ENCODE results near the gene PLPPR4. TPM values are rescaled to one million over a fixed set of nuclear protein-coding genes. Genes with fewer than 3 reads are reported as not detected.
A peak's percentile ranks its signal among the peaks of the same experiment; 100 is the strongest.
"Not testable (repeated sequence)": the region's sequence is repeated elsewhere in the genome, so short reads cannot be mapped to it uniquely, and the experiment has no call there.

The PLPPR4 gene
- total and polyA plus RNA-seq, 2 donors from 2014 or later, result 0.09 to 0.45 TPM

DNA sequence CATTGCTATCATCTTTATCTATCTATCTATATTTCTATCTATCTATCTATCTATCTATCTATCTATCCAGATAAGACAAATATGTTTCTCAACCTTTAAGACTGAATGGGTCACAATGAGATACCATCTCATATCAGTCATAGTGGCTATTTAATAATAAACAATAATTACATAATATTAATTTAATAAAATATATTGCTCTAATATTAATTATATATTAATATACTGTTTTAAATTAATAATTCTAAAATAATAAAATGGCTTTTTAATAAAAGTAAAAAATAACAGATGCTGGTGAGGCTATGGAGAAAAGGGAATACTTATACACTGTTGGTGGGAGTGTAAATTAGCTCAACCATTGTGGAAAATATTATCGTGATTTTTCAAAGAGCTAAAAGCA, 13.0 kb upstream of the PLPPR4 start:
- DNase-seq, result no peak
- intact Hi-C loops (cut with DNase I), result no loop called here
- Histone ChIP-seq H3K4me3 (ENCODE audit: low read length in 3 of 3) (no peak overlapping the region), H3K9ac (ENCODE audit: low read length in 3 of 3) (no peak overlapping the region), H3K27ac (ENCODE audit: low read depth in 2 of 2, low read length in 2 of 2) (no peak overlapping the region), H3K36me3 (ENCODE audit: control insufficient read depth in 2 of 3, insufficient read depth in 3 of 3, low read length in 3 of 3) (no peaks in the 10 kb centered on the region), H3K4me1 (ENCODE audit: control insufficient read depth in 2 of 3, insufficient read depth in 2 of 3, low read depth in 1 of 3, low read length in 3 of 3) (no peaks in the 10 kb centered on the region), H3K27me3 (ENCODE audit: control insufficient read depth, insufficient read depth, low read length) (no peaks in the 10 kb centered on the region), H3K9me3 (ENCODE audit: control insufficient read depth in 2 of 3, insufficient read depth in 1 of 3, low read length in 3 of 3) (peaks cover 0 to 2% (median 0%) of the 10 kb centered on the region in 3 donors)
- peak; percentile 60 for FAIRE-seq
- TF ChIP-seq, protein P1, sequence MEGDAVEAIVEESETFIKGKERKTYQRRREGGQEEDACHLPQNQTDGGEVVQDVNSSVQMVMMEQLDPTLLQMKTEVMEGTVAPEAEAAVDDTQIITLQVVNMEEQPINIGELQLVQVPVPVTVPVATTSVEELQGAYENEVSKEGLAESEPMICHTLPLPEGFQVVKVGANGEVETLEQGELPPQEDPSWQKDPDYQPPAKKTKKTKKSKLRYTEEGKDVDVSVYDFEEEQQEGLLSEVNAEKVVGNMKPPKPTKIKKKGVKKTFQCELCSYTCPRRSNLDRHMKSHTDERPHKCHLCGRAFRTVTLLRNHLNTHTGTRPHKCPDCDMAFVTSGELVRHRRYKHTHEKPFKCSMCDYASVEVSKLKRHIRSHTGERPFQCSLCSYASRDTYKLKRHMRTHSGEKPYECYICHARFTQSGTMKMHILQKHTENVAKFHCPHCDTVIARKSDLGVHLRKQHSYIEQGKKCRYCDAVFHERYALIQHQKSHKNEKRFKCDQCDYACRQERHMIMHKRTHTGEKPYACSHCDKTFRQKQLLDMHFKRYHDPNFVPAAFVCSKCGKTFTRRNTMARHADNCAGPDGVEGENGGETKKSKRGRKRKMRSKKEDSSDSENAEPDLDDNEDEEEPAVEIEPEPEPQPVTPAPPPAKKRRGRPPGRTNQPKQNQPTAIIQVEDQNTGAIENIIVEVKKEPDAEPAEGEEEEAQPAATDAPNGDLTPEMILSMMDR (IDR thresholded peaks at IDR 0.05; ENCODE audit: borderline replicate concordance, extremely low read depth, insufficient read depth), result no peak

DNA sequence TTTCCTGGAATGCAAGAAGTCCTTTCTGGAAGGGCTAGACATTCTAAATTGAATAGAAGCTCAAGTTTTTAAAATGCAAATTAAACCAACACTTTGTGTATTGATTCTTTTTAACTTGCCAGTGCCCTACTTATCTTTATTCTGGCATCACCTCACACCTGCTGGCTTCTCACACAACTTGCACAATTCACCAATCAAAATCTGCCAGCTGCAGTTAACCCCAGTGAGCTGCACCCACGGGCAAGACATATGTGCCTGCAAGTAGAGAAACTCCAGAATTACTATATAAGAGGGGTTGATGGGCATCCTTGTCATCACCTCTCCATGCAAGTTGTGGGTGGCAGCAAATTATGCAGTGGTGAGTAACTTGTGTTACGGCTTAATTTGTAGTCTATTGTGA, 11.7 kb upstream of the PLPPR4 start:
- Histone ChIP-seq H3K4me1 (ENCODE audit: control insufficient read depth in 2 of 3, insufficient read depth in 2 of 3, low read depth in 1 of 3, low read length in 3 of 3) (no peaks in the 10 kb centered on the region), H3K9ac (ENCODE audit: low read length in 3 of 3) (no peak overlapping the region), H3K27ac (ENCODE audit: low read depth in 2 of 2, low read length in 2 of 2) (no peak overlapping the region), H3K4me3 (ENCODE audit: low read length in 3 of 3) (no peak overlapping the region), H3K9me3 (ENCODE audit: control insufficient read depth in 2 of 3, insufficient read depth in 1 of 3, low read length in 3 of 3) (no peaks in the 10 kb centered on the region), H3K27me3 (ENCODE audit: control insufficient read depth, insufficient read depth, low read length) (no peaks in the 10 kb centered on the region), H3K36me3 (ENCODE audit: control insufficient read depth in 2 of 3, insufficient read depth in 3 of 3, low read length in 3 of 3) (no peaks in the 10 kb centered on the region)
- DNase-seq (no peak), FAIRE-seq (no peak)
- intact Hi-C loops (cut with DNase I), result no loop called here
- TF ChIP-seq, protein P1 (IDR thresholded peaks at IDR 0.05; ENCODE audit: borderline replicate concordance, extremely low read depth, insufficient read depth), result no peak

DNA sequence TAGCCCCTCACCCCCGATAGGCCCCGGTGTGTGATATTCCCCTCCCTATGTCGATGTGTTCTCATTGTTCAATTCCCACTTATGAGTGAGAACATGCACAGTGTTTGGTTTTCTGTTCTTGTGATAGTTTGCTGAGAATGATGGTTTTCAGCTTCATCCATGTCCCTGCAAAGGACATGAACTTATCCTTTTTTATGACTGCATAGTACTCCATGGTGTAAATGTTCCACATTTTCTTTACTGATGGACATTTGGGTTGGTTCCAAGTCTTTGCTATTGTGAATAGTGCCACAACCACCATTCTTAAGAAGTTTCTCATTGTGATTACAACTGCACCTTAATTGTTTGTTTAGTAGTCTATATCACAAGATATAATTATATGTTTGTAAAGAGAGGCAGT, 3.9 kb upstream of the PLPPR4 start:
- intact Hi-C loops (cut with DNase I); H3K9ac ChIP-seq (ENCODE audit: low read length in 3 of 3); FAIRE-seq; H3K9me3 ChIP-seq (ENCODE audit: control insufficient read depth in 2 of 3, insufficient read depth in 1 of 3, low read length in 3 of 3); H3K4me3 ChIP-seq (ENCODE audit: low read length in 3 of 3); H3K27me3 ChIP-seq (ENCODE audit: control insufficient read depth, insufficient read depth, low read length); H3K4me1 ChIP-seq (ENCODE audit: control insufficient read depth in 2 of 3, insufficient read depth in 2 of 3, low read depth in 1 of 3, low read length in 3 of 3); H3K27ac ChIP-seq (ENCODE audit: low read depth in 2 of 2, low read length in 2 of 2); DNase-seq; H3K36me3 ChIP-seq (ENCODE audit: control insufficient read depth in 2 of 3, insufficient read depth in 3 of 3, low read length in 3 of 3): not testable (repeated sequence)

DNA sequence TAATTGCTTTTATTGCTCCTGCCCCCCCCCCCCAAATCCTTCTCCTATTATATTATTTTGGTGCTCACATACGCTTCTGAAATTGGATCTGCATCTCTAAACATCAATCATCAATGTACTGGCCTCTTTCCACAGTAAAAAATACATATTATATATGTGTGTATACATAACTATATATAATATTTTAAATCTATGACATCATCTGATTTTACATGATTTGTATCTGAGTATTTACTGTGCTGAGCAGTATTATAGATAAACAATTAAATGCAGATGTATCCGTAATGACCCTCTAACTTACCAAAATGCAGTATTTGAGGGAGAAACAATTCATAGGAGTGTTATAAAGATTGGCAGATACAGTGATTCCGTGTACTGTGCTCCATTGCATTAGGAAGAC, 832 bp downstream of the PLPPR4 start:
- Histone ChIP-seq H3K27me3 (ENCODE audit: control insufficient read depth, insufficient read depth, low read length) (no peaks in the 10 kb centered on the region), H3K9me3 (ENCODE audit: control insufficient read depth in 2 of 3, insufficient read depth in 1 of 3, low read length in 3 of 3) (no peaks in the 10 kb centered on the region), H3K36me3 (ENCODE audit: control insufficient read depth in 2 of 3, insufficient read depth in 3 of 3, low read length in 3 of 3) (no peaks in the 10 kb centered on the region), H3K4me1 (ENCODE audit: control insufficient read depth in 2 of 3, insufficient read depth in 2 of 3, low read depth in 1 of 3, low read length in 3 of 3) (peaks cover 0 to 2% (median 0%) of the 10 kb centered on the region in 3 donors), H3K4me3 (ENCODE audit: low read length in 3 of 3) (peak overlapping the region in 2 of 3 donors; percentile 66 to 68), H3K9ac (ENCODE audit: low read length in 3 of 3) (no peak overlapping the region), H3K27ac (ENCODE audit: low read depth in 2 of 2, low read length in 2 of 2) (no peak overlapping the region)
- DNase-seq (no peak), FAIRE-seq (no peak)
- TF ChIP-seq, protein P1 (IDR thresholded peaks at IDR 0.05; ENCODE audit: borderline replicate concordance, extremely low read depth, insufficient read depth), result no peak
- intact Hi-C loops (cut with DNase I), result no loop called here

All from kidney (tissue), 14 donors.